NCI-H1436 treated with DMSO at 0.1 percent for 48 hours (cell line): ENCODE data around the gene GPC5.
"Not testable (repeated sequence)": the region's sequence is repeated elsewhere in the genome, so short reads cannot be mapped to it uniquely, and the experiment has no call there.

ENCODE experiments used
- DNase-seq: peaks from one replicate; lab custom pipeline; 2025; lab: John Stamatoyannopoulos, UW

The GPC5 gene

GRCh38 chr13:91398413-91399188 lies at the start of gene GPC5:
GPC5 (plus strand) TSS chr13:91398621.
- DNase-seq = no peak

GRCh38 chr13:91348906-91349435 lies 49.5 kb upstream of the GPC5 start:
- peak; percentile 25 for DNase-seq

GRCh38 chr13:91349992-91350911 lies 48.2 kb upstream of the GPC5 start:
- no peak for DNase-seq

GRCh38 chr13:91351123-91351522 lies 47.3 kb upstream of the GPC5 start:
- no peak for DNase-seq

- no peak for DNase-seq
Observed at GRCh38 chr13:91351980-91352379, 46.4 kb upstream of the GPC5 start.

- DNase-seq = not testable (repeated sequence)
Observed at GRCh38 chr13:91352891-91353290, 45.5 kb upstream of the GPC5 start.

GRCh38 chr13:91353494-91353893 lies 44.9 kb upstream of the GPC5 start:
- no peak for DNase-seq

- no peak for DNase-seq
Observed at GRCh38 chr13:91355099-91355825, 43.2 kb upstream of the GPC5 start.

GRCh38 chr13:91355826-91356710 lies 42.4 kb upstream of the GPC5 start:
- DNase-seq = no peak

- no peak for DNase-seq
Observed at GRCh38 chr13:91356919-91357612, 41.4 kb upstream of the GPC5 start.

- DNase-seq = no peak
Observed at GRCh38 chr13:91357613-91358386, 40.6 kb upstream of the GPC5 start.

- no peak for DNase-seq
Observed at GRCh38 chr13:91358387-91358782, 40.0 kb upstream of the GPC5 start.

- DNase-seq = no peak
Observed at GRCh38 chr13:91359111-91359510, 39.3 kb upstream of the GPC5 start.

GRCh38 chr13:91359631-91360030 lies 38.8 kb upstream of the GPC5 start:
- no peak for DNase-seq

- no peak for DNase-seq
Observed at GRCh38 chr13:91360246-91360751, 38.1 kb upstream of the GPC5 start.

- no peak for DNase-seq
Observed at GRCh38 chr13:91361755-91362271, 36.6 kb upstream of the GPC5 start.

- DNase-seq = no peak
Observed at GRCh38 chr13:91362908-91363307, 35.5 kb upstream of the GPC5 start.

- no peak for DNase-seq
Observed at GRCh38 chr13:91368101-91368500, 30.3 kb upstream of the GPC5 start.
